Suppressor macrophage treated with lipopolysaccharide for 4 hours (primary cell): Measurements from ENCODE around the gene GDF11.

Source experiments
- DNase-seq: peaks from one replicate; pipeline ENCODE4 v3.0.0-alpha.2; 2020

GDF11 gene

GRCh38 chr12:55707841-55708694 is 34.9 kb upstream of the GDF11 start, which contains the start of gene ITGA7:
Gene ITGA7, minus strand, starts transcription at chr12:55707904. Its CDS starts 222 bp downstream, at chr12:55707682.
- DNase-seq, result no peak

DNA sequence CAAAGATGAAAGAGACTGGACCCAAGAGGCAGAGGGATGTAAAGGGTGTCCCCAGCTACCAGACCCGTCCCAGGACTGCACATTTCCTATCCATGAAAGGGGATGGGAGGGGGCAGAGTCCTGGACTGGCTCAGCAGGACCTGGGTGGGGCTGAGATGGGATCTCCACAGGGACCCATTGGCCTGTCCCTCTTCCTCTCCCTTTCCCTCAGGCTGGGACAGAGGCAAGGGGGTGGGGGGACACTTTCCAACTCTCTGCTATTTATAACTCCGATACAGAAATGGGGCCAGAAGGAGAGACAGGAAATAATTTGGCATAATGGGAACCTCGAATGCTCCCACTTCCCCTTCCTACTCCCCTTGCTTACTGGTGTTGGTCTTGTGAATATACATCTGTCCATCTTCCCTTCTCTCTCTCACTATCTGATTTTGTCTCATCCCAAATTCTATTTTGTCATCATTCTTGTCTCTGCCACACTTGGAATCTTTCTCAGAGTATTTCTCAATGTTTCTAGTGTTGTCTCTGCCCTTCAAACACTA is 34.2 kb upstream of the GDF11 start:
- no peak for DNase-seq

GRCh38 chr12:55711786-55712553 is 31.0 kb upstream of the GDF11 start:
- no peak for DNase-seq

GRCh38 chr12:55712700-55713415 is 30.1 kb upstream of the GDF11 start:
- DNase-seq, result no peak

DNA sequence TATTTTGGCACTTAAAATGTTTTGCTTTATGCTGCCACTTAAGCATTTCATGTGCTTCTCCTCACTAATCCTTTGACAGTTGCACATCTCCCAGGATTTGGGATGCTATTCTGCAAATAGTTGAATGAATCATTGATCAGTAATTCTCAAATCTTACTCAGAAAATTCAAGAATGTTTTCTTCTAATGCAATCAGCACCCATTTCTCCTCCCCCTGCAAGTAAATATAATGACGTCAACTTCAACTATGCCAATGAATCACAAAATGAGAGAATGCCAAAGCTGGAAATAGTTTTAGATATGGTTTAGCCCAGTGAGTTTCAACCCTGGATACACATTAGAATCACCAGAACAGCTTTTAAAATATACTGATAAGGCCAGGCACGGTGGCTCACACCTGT is 29.2 kb upstream of the GDF11 start:
- DNase-seq, result no peak

DNA sequence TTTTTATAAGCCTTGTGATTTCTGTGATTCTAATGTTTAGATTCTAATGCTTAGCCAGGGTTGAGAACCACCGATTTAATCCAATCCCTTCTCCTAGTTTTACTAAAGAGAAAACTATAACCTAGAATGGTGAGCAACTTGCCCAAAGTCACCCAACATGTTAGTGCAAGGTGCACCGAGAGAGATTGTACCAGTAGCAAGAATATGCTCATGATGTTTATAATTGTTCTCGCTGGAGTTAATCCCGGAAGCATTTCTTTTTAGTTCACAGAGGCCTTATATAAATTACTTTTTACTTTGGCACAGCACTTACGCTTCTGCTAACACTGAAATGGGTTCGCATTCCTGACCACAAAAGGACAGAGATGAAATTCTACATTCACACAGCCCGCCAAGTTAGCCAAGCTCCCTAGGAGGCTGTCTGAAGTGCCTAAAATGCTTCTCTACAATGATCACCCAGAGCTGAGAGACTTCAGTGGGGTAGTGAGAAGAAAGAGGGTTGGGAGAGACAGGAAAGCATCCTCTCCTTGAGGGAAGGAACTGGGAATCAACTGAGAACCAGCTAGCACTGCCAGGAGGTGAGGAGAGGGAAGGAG is 27.7 kb upstream of the GDF11 start:
- DNase-seq, result no peak

DNA sequence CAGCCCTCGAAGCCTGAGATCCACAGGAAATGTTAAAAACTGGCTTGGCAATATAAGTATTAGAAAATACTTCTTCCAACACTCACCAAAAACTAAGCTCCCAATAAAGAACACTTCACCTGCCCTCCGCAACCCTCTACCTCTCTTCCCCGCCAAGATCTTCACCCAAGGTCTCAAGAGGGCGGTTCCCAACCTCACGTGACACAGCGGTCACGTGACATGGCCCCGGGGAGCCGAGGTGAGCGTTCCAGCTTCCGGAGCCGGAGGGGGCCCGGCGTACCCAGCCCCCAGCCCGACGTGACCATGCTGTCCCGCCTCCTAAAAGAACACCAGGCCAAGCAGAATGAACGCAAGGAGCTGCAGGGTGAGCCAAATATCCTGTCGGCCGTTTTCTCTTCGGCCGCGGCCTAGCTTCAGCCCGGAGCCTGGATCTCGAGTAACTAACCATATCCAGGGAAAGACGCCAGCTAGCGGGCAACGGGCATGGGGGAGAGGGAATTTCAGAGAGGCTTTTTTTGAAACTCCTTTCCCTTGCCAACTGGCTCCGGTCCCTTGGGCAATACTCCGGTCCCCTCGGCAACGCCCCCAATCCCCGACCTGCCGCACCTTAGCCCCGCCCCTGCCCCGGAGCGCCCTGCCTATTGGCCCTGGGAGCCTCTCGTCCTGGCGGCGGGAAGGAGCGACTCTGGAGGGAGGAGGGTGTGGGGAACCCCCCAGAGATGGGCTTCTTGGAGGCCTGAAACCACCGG is 26.9 kb upstream of the GDF11 start, which contains the start of gene BLOC1S1:
TSS of gene BLOC1S1 (plus strand) at position 214 of the 749 bp plus-strand sequence. CDS start at position 220, 6 bp downstream.
- peak; percentile 81 for DNase-seq

- peak; percentile 59 for DNase-seq
Measured at GRCh38 chr12:55716582-55716957, 26.4 kb upstream of the GDF11 start.

DNA sequence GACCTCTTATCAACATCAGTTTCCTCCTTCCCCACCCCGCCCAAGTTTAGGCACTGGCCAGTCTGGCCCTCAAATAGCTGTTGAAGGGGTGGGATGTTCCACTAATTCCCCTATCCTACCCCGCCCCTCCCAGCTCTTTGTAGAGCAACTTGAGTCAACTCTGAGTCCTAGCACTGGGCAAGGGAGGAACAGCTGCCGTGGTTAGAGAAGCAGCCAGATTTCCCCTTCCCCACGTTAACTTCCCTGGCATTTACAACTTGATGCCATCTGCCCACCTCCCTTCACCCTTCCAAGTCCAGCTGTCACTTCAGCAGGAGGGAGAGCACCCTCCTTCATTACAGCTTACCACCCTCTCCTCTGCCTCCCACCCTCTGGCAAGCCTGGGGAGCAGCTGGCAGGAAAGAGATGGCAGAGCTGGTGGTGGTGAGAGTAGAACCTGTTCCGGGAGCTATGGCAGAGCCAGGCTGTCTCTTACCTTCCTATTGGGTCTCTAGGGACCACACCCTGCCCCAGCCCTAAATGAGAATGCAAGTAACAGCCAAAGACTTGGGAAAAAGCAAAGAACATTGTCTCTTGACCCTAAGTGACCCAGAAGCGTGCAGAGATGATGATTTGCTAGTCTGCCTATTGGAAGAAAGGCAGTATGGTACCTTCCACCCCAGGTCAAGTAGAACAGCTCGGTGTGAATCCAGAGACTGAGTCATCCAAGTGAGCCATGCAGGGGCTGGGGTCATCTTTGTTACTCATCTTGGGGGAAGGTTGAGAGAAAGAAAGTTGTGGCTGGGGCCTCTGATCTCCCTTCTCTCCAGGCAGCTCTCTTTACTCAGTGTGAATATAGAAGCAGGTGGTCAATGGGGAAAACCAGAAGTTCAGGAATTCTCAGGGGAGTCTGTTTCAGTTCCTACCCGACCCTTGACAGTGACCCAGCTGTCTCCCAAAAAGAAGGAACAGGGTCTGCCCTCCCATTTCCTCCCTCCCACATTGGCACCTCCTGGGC is 25.6 kb upstream of the GDF11 start:
- DNase-seq, result peak; percentile 47

- no peak for DNase-seq
Measured at GRCh38 chr12:55718015-55718414, 24.9 kb upstream of the GDF11 start.

- no peak for DNase-seq
Measured at GRCh38 chr12:55718624-55719275, 24.2 kb upstream of the GDF11 start.

GRCh38 chr12:55719371-55719770 is 23.6 kb upstream of the GDF11 start:
- DNase-seq, result no peak

GRCh38 chr12:55720071-55720564 is 22.8 kb upstream of the GDF11 start, which contains the start of gene RDH5:
Gene RDH5, plus strand, starts transcription at chr12:55720393. Its CDS starts 792 bp downstream, at chr12:55721185.
- DNase-seq, result no peak

- DNase-seq, result peak; percentile 76
Measured at GRCh38 chr12:55720894-55721444, 22.0 kb upstream of the GDF11 start.

GRCh38 chr12:55721601-55722213 is 21.2 kb upstream of the GDF11 start:
- no peak for DNase-seq

DNA sequence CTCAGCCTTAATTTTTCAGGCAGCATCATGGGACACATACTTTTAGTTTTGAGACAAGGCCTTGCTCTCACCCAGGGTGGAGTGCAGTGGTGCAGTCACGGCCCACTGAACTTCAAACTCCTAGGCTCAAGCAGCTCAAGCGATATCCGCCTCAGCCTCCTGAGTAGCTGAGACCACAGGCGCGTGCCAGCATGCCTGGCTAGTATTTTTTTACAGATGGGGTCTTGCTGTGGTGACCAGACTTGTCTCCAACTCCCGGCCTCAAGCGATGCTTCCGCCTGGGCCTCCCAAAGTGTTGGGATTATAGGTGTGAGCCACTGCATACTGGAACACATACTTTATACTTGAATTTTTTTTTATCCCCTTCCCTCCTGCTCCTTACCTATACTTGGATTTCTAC is 20.0 kb upstream of the GDF11 start:
- DNase-seq, result no peak

DNA sequence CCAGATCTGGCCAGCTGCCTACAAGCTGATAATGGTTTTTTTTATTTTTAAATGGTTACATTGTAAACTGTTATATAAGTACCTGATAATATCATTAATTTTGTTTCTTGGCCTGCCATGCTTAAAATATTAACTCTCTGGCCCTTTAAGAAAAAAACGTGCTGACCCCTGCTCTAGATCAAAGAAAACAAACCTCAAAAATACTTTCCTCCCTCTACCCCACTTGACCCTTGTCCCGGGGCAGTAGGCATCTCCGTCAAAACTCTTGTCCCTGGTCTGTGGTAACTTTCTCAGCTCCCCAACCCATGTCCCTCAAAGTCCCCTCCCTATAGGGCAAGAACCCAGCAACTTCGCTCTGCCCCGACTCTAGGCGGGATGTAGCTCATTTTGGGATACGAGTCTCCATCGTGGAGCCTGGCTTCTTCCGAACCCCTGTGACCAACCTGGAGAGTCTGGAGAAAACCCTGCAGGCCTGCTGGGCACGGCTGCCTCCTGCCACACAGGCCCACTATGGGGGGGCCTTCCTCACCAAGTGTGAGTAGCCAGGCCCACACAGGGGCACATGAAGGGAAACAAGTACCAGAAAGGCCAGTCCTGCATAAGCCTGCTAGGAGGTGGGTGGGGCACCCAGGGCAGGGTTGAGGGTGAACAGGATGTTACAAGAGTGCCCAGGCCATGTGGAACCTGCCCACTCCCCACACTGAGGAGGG is 19.3 kb upstream of the GDF11 start:
- DNase-seq, result no peak
